K562 (cell line): ENCODE measurements around the gene OPA3. TPM values are rescaled to one million over a fixed set of nuclear protein-coding genes. Genes with fewer than 3 reads are reported as not detected.

Source experiments
- ARNT ChIP-seq, 2 experiments: fragments of 450-650 bp; IDR thresholded peaks; 2 replicates each; pipeline ENCODE4 v1.6.1; 2016; ENCODE audit warnings: mild to moderate bottlenecking in 1 of 2
- CHD1 ChIP-seq: fragments of 200-600 bp; sonication (generic); IDR thresholded peaks from one replicate; pipeline ENCODE4 v1.6.1; 2012; ENCODE audit warnings: mild to moderate bottlenecking, moderate library complexity, low read length, inconsistent platforms
- DPF2 ChIP-seq: fragments of 450-650 bp; IDR thresholded peaks from 2 replicates; pipeline ENCODE4 v1.6.1; 2016
- SPI1 ChIP-seq: IDR thresholded peaks from 2 replicates; pipeline ENCODE4 v1.6.1; 2011; ENCODE audit warnings: low read depth, low read length, control low read depth, borderline replicate concordance
- SREBF2 ChIP-seq: sonication (generic); formaldehyde crosslinking; IDR thresholded peaks from 2 replicates; pipeline ENCODE4 v1.4.0; 2020; ENCODE audit warnings: mild to moderate bottlenecking, missing genetic modification reagents
- ZNF830 ChIP-seq: fragments of 250-450 bp; sonication (Bioruptor Pico); IDR thresholded peaks from 2 replicates; pipeline ENCODE4 v1.5.0; 2021; ENCODE audit warnings: mild to moderate bottlenecking
- polyA plus RNA-seq, 8 experiments: library from polyadenylated mRNA; depleted of rRNA in 4 of 8; stranded (reverse) in 5 of 8; unstranded in 3 of 8; fragments of >200 nt; fragmentation: Nextera tagmentation in 2 of 8; fragmentation: Illumina TruSeq in 1 of 8; extraction: Ambion mirVana in 2 of 8; extraction: Trizol in 1 of 8; gene quantifications; 2 replicates each; pipeline versions ENCODE4 v1.2.1 to v1.2.3, GENCODE V29; 2011 to 2014; ENCODE audit warnings: inconsistent platforms in 1 of 8, missing spikeins in 1 of 8
- total RNA-seq, 7 experiments: library from RNA; depleted of rRNA in 6 of 7; stranded (reverse); fragments of >200 nt in 6 of 7; fragmentation: Illumina TruSeq in 2 of 7; extraction: Trizol in 2 of 7; gene quantifications; 2 replicates each; pipeline versions ENCODE4 v1.2.1 to v1.2.3, GENCODE V29; 2011 to 2021; ENCODE audit warnings: low replicate concordance in 1 of 7
- TF ChIP-seq, protein P1 (sequence below): sonication (generic); formaldehyde crosslinking; IDR thresholded peaks from 2 replicates; pipeline ENCODE4 v1.8.0; 2022; ENCODE audit warnings: mild to moderate bottlenecking, missing genetic modification reagents, borderline replicate concordance
- TF ChIP-seq, protein P2 (sequence below): fragments of 450-650 bp; IDR thresholded peaks from 2 replicates; pipeline ENCODE4 v1.6.1; 2017; ENCODE audit warnings: mild to moderate bottlenecking, moderate library complexity
- TF ChIP-seq, protein P3 (sequence below): sonication (generic); formaldehyde crosslinking; IDR thresholded peaks from 2 replicates; pipeline ENCODE4 v1.5.0; 2020; ENCODE audit warnings: missing genetic modification reagents
- TF ChIP-seq, protein P4 (sequence below): fragments of 250-450 bp; sonication (Bioruptor Pico); IDR thresholded peaks from 2 replicates; pipeline ENCODE4 v1.5.0; 2020; ENCODE audit warnings: mild to moderate bottlenecking
- TF ChIP-seq, protein P5 (sequence below): sonication (generic); formaldehyde crosslinking; IDR thresholded peaks from 2 replicates; pipeline ENCODE4 v1.8.0; 2022; ENCODE audit warnings: mild to moderate bottlenecking, low read depth, missing genetic modification reagents
- TF ChIP-seq, protein P6 (sequence below), 2 experiments: fragments of 450-650 bp in 1 of 2; sonication (generic) in 1 of 2; formaldehyde crosslinking in 1 of 2; IDR thresholded peaks in 1 of 2; conservative IDR thresholded peaks in 1 of 2; 2 replicates each; pipeline versions ENCODE4 v1.6.1 to v1.8.1; 2016 to 2023; ENCODE audit warnings: mild to moderate bottlenecking in 2 of 2, moderate library complexity in 2 of 2, inconsistent platforms in 1 of 2, missing genetic modification reagents in 1 of 2
- TF ChIP-seq, protein P7 (sequence below): fragments of 250-450 bp; sonication (Bioruptor Pico); IDR thresholded peaks from 2 replicates; pipeline ENCODE4 v1.5.0; 2021
- TF ChIP-seq, protein P8 (sequence below): fragments of 250-450 bp; sonication (Bioruptor Pico); IDR thresholded peaks from 2 replicates; pipeline ENCODE4 v1.5.0; 2021
- TF ChIP-seq, protein P9 (sequence below): fragments of 450-650 bp; formaldehyde crosslinking; IDR thresholded peaks from 2 replicates; pipeline ENCODE4 v1.4.0; 2020; ENCODE audit warnings: mild to moderate bottlenecking, moderate library complexity

OPA3 gene
- total and polyA plus RNA-seq, 9 of the 15 experiments (the other 6 are each of a cell fraction or from before 2014, with no cell fraction given), result 1.4 to 18.8 (median 9.0) TPM

DNA sequence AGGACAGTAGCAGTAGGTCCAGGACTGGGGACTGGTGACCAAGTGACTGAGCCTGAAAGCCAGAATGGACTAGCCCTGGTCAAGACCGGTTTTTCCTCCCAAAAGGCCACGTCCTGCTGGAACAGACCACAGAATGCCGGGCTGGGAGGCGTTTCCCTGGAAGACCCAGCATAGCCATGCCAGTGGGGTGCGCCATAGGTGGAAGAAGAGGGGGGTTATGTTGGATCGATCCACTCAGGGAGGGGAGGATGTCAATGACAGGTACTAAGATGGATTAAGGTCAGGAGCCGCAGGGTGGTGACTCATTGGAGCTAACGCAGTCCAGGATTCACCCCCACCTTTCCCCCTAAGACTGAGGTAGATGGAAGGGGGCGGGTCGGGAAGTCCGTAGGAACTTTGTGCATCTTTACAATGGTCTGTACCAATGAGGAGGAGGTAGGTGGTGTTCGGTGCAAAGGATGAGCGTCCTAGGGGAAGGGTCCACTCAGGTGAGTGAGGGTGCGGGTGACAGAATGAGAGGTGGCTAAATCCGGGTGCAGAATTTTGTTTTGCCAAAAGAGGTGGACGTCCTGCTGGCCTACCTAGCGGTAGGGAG is 56.4 kb downstream of the OPA3 start (continued):
- TF ChIP-seq, protein P1, sequence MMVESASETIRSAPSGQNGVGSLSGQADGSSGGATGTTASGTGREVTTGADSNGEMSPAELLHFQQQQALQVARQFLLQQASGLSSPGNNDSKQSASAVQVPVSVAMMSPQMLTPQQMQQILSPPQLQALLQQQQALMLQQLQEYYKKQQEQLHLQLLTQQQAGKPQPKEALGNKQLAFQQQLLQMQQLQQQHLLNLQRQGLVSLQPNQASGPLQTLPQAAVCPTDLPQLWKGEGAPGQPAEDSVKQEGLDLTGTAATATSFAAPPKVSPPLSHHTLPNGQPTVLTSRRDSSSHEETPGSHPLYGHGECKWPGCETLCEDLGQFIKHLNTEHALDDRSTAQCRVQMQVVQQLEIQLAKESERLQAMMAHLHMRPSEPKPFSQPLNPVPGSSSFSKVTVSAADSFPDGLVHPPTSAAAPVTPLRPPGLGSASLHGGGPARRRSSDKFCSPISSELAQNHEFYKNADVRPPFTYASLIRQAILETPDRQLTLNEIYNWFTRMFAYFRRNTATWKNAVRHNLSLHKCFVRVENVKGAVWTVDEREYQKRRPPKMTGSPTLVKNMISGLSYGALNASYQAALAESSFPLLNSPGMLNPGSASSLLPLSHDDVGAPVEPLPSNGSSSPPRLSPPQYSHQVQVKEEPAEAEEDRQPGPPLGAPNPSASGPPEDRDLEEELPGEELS (CRISPR knock-in tag), result no peak
- TF ChIP-seq, protein P2, sequence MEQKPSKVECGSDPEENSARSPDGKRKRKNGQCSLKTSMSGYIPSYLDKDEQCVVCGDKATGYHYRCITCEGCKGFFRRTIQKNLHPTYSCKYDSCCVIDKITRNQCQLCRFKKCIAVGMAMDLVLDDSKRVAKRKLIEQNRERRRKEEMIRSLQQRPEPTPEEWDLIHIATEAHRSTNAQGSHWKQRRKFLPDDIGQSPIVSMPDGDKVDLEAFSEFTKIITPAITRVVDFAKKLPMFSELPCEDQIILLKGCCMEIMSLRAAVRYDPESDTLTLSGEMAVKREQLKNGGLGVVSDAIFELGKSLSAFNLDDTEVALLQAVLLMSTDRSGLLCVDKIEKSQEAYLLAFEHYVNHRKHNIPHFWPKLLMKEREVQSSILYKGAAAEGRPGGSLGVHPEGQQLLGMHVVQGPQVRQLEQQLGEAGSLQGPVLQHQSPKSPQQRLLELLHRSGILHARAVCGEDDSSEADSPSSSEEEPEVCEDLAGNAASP, result no peak
- TF ChIP-seq DPF2, result 0 out of 2 replicates have a peak, but pooled peaks have one; percentile 38
- TF ChIP-seq, protein P3, sequence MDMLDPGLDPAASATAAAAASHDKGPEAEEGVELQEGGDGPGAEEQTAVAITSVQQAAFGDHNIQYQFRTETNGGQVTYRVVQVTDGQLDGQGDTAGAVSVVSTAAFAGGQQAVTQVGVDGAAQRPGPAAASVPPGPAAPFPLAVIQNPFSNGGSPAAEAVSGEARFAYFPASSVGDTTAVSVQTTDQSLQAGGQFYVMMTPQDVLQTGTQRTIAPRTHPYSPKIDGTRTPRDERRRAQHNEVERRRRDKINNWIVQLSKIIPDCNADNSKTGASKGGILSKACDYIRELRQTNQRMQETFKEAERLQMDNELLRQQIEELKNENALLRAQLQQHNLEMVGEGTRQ (CRISPR knock-in tag), result no peak
- TF ChIP-seq, protein P4, sequence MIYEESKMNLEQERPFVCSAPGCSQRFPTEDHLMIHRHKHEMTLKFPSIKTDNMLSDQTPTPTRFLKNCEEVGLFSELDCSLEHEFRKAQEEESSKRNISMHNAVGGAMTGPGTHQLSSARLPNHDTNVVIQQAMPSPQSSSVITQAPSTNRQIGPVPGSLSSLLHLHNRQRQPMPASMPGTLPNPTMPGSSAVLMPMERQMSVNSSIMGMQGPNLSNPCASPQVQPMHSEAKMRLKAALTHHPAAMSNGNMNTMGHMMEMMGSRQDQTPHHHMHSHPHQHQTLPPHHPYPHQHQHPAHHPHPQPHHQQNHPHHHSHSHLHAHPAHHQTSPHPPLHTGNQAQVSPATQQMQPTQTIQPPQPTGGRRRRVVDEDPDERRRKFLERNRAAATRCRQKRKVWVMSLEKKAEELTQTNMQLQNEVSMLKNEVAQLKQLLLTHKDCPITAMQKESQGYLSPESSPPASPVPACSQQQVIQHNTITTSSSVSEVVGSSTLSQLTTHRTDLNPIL, result no peak
- no peak for TF ChIP-seq ZNF830
- TF ChIP-seq SPI1, result no peak
- TF ChIP-seq, protein P5, sequence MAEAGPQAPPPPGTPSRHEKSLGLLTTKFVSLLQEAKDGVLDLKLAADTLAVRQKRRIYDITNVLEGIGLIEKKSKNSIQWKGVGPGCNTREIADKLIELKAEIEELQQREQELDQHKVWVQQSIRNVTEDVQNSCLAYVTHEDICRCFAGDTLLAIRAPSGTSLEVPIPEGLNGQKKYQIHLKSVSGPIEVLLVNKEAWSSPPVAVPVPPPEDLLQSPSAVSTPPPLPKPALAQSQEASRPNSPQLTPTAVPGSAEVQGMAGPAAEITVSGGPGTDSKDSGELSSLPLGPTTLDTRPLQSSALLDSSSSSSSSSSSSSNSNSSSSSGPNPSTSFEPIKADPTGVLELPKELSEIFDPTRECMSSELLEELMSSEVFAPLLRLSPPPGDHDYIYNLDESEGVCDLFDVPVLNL, result no peak
- TF ChIP-seq, protein P6, sequence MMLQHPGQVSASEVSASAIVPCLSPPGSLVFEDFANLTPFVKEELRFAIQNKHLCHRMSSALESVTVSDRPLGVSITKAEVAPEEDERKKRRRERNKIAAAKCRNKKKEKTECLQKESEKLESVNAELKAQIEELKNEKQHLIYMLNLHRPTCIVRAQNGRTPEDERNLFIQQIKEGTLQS (IDR thresholded peaks at IDR 0.05), result peak; percentile 83
- TF ChIP-seq, protein P6 (CRISPR knock-in tag; conservative IDR thresholded peaks at IDR 0.05), result no peak
- TF ChIP-seq, protein P7, sequence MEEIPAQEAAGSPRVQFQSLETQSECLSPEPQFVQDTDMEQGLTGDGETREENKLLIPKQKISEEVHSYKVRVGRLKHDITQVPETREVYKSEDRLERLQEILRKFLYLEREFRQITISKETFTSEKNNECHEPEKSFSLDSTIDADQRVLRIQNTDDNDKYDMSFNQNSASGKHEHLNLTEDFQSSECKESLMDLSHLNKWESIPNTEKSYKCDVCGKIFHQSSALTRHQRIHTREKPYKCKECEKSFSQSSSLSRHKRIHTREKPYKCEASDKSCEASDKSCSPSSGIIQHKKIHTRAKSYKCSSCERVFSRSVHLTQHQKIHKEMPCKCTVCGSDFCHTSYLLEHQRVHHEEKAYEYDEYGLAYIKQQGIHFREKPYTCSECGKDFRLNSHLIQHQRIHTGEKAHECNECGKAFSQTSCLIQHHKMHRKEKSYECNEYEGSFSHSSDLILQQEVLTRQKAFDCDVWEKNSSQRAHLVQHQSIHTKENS (CRISPR knock-in tag), result no peak
- TF ChIP-seq, protein P8, sequence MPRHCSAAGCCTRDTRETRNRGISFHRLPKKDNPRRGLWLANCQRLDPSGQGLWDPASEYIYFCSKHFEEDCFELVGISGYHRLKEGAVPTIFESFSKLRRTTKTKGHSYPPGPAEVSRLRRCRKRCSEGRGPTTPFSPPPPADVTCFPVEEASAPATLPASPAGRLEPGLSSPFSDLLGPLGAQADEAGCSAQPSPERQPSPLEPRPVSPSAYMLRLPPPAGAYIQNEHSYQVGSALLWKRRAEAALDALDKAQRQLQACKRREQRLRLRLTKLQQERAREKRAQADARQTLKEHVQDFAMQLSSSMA (CRISPR knock-in tag), result no peak
- TF ChIP-seq, protein P9, sequence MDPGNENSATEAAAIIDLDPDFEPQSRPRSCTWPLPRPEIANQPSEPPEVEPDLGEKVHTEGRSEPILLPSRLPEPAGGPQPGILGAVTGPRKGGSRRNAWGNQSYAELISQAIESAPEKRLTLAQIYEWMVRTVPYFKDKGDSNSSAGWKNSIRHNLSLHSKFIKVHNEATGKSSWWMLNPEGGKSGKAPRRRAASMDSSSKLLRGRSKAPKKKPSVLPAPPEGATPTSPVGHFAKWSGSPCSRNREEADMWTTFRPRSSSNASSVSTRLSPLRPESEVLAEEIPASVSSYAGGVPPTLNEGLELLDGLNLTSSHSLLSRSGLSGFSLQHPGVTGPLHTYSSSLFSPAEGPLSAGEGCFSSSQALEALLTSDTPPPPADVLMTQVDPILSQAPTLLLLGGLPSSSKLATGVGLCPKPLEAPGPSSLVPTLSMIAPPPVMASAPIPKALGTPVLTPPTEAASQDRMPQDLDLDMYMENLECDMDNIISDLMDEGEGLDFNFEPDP (CRISPR knock-in tag), result no peak
- no peak for TF ChIP-seq ARNT (IDR thresholded peaks at IDR 0.05)
- no peak for TF ChIP-seq CHD1
- TF ChIP-seq SREBF2 (CRISPR knock-in tag), result no peak
